ENCODE data around the gene NR6A1.

NR6A1 gene

DNA sequence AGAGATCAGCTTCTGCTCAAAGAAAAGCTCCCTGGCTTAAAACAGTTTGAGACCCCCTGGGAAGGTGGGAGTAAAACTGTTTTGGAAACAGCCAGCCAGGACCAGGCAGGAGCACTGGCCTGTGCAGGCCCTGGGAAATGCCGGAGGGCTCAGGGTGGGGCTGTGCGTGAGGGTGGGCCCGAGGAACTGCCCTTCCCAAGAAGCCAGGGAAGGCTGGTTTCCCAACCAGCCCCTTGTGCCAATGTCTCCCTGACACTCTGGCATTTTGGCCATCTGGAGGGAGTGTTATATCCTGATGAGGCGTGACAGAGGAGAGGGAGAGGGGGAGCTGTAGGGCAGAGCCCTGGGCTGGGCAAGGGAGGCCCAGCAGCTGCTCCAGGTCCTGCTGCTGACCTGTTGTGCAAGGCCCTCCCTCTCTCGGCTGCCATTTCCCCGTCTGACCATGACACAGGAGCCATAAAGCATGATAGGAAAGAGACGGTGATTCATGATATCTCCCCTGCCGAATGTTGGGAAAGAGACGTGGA, 22.0 kb upstream of the NR6A1 start:
- Histone ChIP-seq H3K9ac (ENCODE audit: low read depth, low read length) (no peak overlapping the region), H3K27me3 (ENCODE audit: control insufficient read depth, insufficient read depth, low read length) (no peaks in the 10 kb centered on the region), H3K9me3 (ENCODE audit: control insufficient read depth, insufficient read depth, low read length) (no peaks in the 10 kb centered on the region), H3K4me1 (ENCODE audit: control insufficient read depth, insufficient read depth, low read length) (no peaks in the 10 kb centered on the region), H3K4me3 (ENCODE audit: low read depth, low read length) (no peak overlapping the region), H3K36me3 (ENCODE audit: control insufficient read depth, insufficient read depth, low read length) (no peaks in the 10 kb centered on the region), H3K27ac (ENCODE audit: low read depth, low read length) (peak overlapping the region; percentile 61)

DNA sequence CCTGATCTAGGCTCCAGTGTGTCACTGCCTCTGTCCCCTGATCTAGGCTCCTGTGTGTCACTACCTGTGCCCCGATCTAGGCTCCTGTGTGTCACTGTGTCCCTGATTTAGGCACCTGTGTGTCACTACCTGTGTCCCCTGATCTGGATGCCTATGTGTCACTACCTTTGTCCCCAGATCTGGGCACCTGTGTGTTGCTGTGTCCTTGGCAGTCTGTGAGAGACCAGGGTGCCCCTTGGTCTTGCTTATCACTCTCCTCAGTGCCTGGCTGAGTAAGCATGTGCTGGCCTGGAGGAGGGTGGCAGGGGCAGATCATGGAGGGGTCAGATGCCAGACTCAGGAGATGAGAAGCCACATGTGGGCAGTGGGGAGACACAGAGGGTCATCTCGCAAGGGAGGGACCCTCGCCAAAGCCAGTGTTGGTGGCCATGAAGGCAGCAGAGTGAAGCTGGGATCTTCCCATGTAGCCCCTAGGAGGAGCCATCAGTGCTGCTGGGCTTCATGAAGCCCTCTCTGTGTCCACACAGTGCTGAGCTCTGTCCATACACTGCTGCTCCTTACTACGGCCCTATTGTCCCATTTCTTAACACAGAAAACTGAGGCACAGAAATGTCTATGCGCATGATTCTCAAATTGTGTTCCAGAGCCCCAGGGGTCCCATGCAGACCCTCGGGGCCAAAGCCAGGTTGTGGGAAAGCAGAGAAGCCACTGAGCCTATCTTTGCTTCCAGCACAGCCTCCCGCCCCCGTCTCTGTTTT, 21.3 kb upstream of the NR6A1 start:
- Histone ChIP-seq H3K4me3 (ENCODE audit: low read depth, low read length) (no peak overlapping the region), H3K9me3 (ENCODE audit: control insufficient read depth, insufficient read depth, low read length) (no peaks in the 10 kb centered on the region), H3K27ac (ENCODE audit: low read depth, low read length) (peak overlapping the region; percentile 61), H3K9ac (ENCODE audit: low read depth, low read length) (no peak overlapping the region), H3K27me3 (ENCODE audit: control insufficient read depth, insufficient read depth, low read length) (no peaks in the 10 kb centered on the region), H3K36me3 (ENCODE audit: control insufficient read depth, insufficient read depth, low read length) (no peaks in the 10 kb centered on the region), H3K4me1 (ENCODE audit: control insufficient read depth, insufficient read depth, low read length) (no peaks in the 10 kb centered on the region)

DNA sequence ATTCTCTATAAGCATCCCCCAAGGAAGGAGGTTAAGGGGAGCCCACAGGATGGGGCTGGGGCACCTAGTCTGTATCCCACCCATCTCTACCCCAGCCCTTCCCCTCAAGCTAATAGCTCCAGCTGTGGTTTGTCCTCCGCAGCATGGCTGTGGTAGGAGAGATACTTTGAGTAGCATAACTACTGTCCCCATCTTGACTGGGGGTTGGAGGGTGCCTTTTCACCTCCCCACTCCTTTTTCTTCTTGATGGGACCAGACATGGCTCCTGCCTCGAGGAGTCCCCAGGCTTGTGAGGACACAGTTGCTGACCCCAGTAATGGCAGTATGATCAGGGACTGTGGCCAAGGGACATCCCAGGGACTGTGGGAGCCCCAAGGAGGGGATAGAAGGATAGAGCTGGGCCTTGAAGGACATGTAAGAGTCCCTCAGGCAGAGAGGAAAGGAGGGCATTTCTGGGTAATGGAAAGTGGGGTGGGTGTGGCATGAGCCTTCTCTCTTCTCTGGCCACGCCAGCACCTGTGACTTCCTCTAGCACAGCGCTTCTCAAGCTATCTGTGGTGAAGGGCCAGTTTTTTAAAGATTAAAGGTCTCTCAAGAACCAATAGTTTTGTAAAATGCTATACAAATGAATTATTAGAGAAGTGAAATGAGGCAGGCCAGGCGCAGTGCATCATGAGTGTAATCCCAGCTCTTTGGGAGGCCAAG, 19.8 kb upstream of the NR6A1 start:
- Histone ChIP-seq H3K9me3 (ENCODE audit: control insufficient read depth, insufficient read depth, low read length) (no peaks in the 10 kb centered on the region), H3K27ac (ENCODE audit: low read depth, low read length) (no peak overlapping the region), H3K27me3 (ENCODE audit: control insufficient read depth, insufficient read depth, low read length) (no peaks in the 10 kb centered on the region), H3K4me1 (ENCODE audit: control insufficient read depth, insufficient read depth, low read length) (no peaks in the 10 kb centered on the region), H3K36me3 (ENCODE audit: control insufficient read depth, insufficient read depth, low read length) (no peaks in the 10 kb centered on the region), H3K9ac (ENCODE audit: low read depth, low read length) (no peak overlapping the region), H3K4me3 (ENCODE audit: low read depth, low read length) (no peak overlapping the region)

DNA sequence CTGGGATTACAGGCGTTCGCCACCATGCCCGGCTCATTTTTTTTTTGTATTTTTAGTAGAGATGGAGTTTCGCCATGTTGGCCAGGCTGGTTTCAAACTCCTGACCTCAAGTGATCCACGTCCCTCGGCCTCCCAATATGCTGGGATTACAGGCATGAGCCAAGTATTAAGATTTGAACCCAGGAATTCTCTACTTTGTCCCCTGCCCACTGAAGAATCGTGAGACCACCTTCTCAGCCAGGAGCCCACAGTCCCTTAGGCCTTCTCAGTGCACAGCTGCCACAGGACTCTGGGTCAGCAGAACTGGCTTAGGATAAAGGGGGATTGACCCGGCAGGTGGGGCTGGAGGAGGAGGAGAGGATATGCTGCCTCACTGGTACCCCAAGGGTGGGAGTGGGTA, 19.2 kb upstream of the NR6A1 start:
- Histone ChIP-seq H3K27me3 (ENCODE audit: control insufficient read depth, insufficient read depth, low read length) (no peaks in the 10 kb centered on the region), H3K9me3 (ENCODE audit: control insufficient read depth, insufficient read depth, low read length) (no peaks in the 10 kb centered on the region), H3K4me3 (ENCODE audit: low read depth, low read length) (no peak overlapping the region), H3K4me1 (ENCODE audit: control insufficient read depth, insufficient read depth, low read length) (no peaks in the 10 kb centered on the region), H3K9ac (ENCODE audit: low read depth, low read length) (no peak overlapping the region), H3K27ac (ENCODE audit: low read depth, low read length) (no peak overlapping the region), H3K36me3 (ENCODE audit: control insufficient read depth, insufficient read depth, low read length) (no peaks in the 10 kb centered on the region)

DNA sequence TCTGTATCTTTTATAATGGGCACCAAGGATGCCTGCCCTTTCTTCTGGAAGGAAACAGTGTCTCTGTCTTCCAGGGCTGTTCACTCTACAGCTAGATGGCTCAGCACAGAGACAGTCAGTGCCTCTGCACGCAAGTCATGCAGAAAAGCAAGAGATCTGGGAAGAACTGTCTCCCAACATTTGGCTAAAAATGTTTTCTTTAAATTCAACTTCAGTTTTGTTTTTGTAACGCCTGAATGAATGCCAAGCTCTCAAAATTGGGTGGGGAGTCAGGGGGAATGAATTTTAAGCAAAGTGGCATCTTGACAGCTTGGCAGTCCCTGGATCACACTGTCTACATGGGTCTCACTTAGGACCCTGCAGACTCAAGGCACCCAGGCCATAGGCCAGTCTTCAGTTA, 18.4 kb upstream of the NR6A1 start:
- Histone ChIP-seq H3K9me3 (ENCODE audit: control insufficient read depth, insufficient read depth, low read length) (no peaks in the 10 kb centered on the region), H3K4me3 (ENCODE audit: low read depth, low read length) (no peak overlapping the region), H3K36me3 (ENCODE audit: control insufficient read depth, insufficient read depth, low read length) (no peaks in the 10 kb centered on the region), H3K9ac (ENCODE audit: low read depth, low read length) (no peak overlapping the region), H3K27ac (ENCODE audit: low read depth, low read length) (no peak overlapping the region), H3K4me1 (ENCODE audit: control insufficient read depth, insufficient read depth, low read length) (no peaks in the 10 kb centered on the region), H3K27me3 (ENCODE audit: control insufficient read depth, insufficient read depth, low read length) (no peaks in the 10 kb centered on the region)

DNA sequence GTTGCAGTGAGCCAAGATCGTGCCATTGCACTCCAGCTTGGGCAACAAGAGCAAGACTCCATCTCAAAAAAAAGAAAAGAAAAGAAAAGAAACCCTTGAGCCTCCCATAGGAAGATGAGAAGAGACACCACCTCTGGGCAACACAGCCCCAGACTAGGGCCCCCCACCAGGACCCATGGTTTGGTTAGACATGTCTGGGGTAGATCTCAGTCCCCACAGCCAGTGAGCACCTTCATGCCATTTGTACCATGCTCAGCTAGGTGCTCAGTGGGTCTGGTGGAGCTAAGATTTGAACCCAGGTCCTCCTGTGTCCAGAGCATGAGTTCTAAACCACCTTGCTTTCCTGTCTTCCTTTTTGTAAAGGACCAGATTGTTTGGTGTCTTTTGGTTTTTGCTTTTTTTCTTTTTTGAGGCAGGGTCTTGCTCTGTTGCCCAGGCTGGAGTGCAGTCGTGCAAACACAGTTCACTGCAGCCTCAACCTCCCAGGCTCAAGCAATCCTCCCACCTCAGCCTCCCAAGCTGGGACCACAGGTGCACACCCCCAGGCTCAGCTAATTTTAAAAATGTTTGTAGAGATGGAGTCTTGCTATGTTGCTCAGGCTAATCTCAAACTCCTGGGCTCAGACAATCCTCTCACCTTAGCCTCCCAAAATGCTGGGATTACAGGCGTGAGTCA, 17.6 kb upstream of the NR6A1 start:
- H3K4me1 ChIP-seq (ENCODE audit: control insufficient read depth, insufficient read depth, low read length) = no peaks in the 10 kb centered on the region
- H3K9ac ChIP-seq (ENCODE audit: low read depth, low read length) = no peak overlapping the region
- H3K27ac ChIP-seq (ENCODE audit: low read depth, low read length) = no peak overlapping the region
- no peaks in the 10 kb centered on the region for H3K27me3 ChIP-seq (ENCODE audit: control insufficient read depth, insufficient read depth, low read length)
- no peak overlapping the region for H3K4me3 ChIP-seq (ENCODE audit: low read depth, low read length)
- no peaks in the 10 kb centered on the region for H3K36me3 ChIP-seq (ENCODE audit: control insufficient read depth, insufficient read depth, low read length)
- H3K9me3 ChIP-seq (ENCODE audit: control insufficient read depth, insufficient read depth, low read length) = no peaks in the 10 kb centered on the region

DNA sequence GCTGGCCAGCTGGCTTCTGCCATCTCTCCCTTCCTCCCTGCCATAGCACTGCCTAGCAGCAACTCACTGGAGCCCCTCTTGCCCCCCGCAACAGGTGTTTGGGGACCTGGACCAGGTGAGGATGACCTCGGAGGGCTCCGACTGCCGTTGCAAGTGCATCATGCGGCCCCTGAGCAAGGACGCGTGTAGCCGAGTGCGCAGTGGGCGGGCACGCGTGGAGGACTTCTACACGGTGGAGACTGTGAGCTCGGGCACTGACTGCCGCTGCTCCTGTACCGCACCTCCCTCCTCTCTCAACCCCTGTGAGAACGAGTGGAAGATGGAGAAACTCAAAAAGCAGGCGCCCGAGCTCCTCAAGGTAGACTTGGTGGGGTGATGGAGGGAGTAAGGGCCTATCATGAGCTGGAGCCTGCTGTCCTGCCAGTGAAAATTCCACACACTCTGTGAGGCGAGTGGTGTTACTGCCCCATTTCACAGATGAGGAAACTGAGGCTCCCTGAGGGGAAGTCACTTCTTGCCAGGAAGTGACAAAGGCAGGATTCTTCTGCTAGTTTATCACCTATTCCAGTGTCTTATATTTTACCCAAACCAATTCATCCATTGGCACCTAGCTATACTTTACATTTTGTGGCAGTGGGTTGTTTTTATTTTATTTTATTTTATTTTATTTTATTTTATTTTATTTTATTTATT, 15.9 kb upstream of the NR6A1 start:
- Histone ChIP-seq H3K4me3 (ENCODE audit: low read depth, low read length) (no peak overlapping the region), H3K9ac (ENCODE audit: low read depth, low read length) (no peak overlapping the region), H3K36me3 (ENCODE audit: control insufficient read depth, insufficient read depth, low read length) (no peaks in the 10 kb centered on the region), H3K27ac (ENCODE audit: low read depth, low read length) (no peak overlapping the region), H3K9me3 (ENCODE audit: control insufficient read depth, insufficient read depth, low read length) (no peaks in the 10 kb centered on the region), H3K27me3 (ENCODE audit: control insufficient read depth, insufficient read depth, low read length) (no peaks in the 10 kb centered on the region), H3K4me1 (ENCODE audit: control insufficient read depth, insufficient read depth, low read length) (no peaks in the 10 kb centered on the region)

DNA sequence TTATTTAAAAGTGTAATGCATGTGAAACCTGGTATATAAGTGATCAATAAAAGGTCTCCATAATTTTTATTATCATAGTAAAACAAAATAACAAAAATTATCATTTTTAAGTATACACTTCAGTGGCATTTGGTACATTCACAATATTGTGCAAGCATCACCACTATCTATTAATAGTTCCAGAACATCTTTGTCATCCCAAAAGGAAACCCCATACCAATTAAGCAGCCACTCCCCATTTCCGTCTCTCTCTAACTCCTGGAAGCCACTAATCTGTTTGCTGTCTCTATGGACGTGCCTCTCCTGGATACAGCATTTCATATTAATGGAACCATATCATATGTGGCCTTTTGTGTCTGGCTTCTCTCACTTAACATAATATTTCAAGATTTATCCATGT, 13.4 kb upstream of the NR6A1 start:
- peaks cover 7% of the 10 kb centered on the region for H3K4me1 ChIP-seq (ENCODE audit: control insufficient read depth, insufficient read depth, low read length)
- no peak overlapping the region for H3K27ac ChIP-seq (ENCODE audit: low read depth, low read length)
- H3K9ac ChIP-seq (ENCODE audit: low read depth, low read length) = no peak overlapping the region
- no peaks in the 10 kb centered on the region for H3K36me3 ChIP-seq (ENCODE audit: control insufficient read depth, insufficient read depth, low read length)
- no peaks in the 10 kb centered on the region for H3K27me3 ChIP-seq (ENCODE audit: control insufficient read depth, insufficient read depth, low read length)
- H3K9me3 ChIP-seq (ENCODE audit: control insufficient read depth, insufficient read depth, low read length) = no peaks in the 10 kb centered on the region
- H3K4me3 ChIP-seq (ENCODE audit: low read depth, low read length) = no peak overlapping the region

DNA sequence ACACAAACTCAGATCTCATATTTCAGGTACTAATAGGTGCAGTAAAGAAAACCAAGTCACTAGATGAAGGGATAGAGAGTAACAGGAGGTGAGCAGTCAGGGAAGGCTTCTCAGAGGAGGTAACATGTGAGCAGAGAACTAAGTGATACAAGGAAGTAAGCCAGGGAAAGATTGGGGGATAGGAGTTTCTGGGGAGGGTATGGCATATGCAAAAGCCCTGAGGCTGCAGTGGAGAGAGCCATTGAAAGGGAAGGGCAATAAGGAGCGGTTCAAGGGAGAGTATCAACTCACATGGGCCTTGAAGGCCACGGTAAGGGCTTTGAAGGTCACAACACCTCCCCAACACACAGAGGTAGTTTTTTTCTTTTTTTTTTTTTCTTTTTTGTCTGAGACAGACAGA, 12.7 kb upstream of the NR6A1 start:
- Histone ChIP-seq H3K27me3 (ENCODE audit: control insufficient read depth, insufficient read depth, low read length) (no peaks in the 10 kb centered on the region), H3K27ac (ENCODE audit: low read depth, low read length) (no peak overlapping the region), H3K9ac (ENCODE audit: low read depth, low read length) (no peak overlapping the region), H3K4me1 (ENCODE audit: control insufficient read depth, insufficient read depth, low read length) (peaks cover 11% of the 10 kb centered on the region), H3K36me3 (ENCODE audit: control insufficient read depth, insufficient read depth, low read length) (no peaks in the 10 kb centered on the region), H3K4me3 (ENCODE audit: low read depth, low read length) (no peak overlapping the region), H3K9me3 (ENCODE audit: control insufficient read depth, insufficient read depth, low read length) (no peaks in the 10 kb centered on the region)

DNA sequence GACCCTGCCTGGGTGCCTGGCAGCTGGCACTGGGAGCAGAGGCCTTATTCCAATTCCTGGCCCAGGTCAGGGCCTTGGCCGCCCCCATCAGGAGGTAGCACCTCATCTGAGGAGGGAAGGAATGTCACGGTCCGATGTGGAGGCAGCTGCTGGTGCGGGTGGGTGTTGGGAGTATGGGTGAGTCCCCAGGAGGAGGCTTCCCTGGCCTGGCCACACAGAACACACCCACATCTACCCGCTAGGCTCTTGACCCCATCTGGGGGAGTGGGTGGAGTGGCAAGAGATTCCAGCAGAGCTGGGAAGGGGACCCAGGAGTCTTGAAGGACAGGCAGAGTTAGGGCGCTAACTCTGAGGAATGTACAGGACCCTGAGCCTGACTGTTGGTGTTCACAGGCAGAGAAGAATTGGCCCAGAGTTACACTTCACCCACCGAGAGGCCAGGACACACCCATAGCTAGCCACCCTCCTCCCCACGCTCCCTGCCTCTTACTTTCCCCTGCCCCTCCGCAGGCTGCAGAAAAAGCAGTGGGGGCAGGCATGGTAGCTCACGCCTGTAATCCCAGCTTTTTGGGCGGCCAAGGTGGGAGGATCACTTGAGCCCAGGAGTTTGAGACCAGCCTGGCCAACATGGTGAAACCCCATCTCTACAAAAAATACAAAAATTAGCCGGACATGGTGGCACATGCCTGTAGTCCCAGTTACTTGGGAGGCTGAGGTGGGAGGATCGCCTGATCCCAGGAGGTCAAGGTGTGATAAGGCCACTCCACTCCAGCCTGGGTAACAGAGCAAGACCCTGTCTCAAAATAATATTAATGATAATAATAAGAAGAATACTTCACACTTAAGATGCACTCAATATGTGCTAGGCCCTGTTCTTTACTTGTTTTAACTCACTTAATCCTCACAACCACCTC, 11.8 kb upstream of the NR6A1 start:
- no peak overlapping the region for H3K27ac ChIP-seq (ENCODE audit: low read depth, low read length)
- no peak overlapping the region for H3K4me3 ChIP-seq (ENCODE audit: low read depth, low read length)
- no peaks in the 10 kb centered on the region for H3K27me3 ChIP-seq (ENCODE audit: control insufficient read depth, insufficient read depth, low read length)
- no peaks in the 10 kb centered on the region for H3K9me3 ChIP-seq (ENCODE audit: control insufficient read depth, insufficient read depth, low read length)
- H3K36me3 ChIP-seq (ENCODE audit: control insufficient read depth, insufficient read depth, low read length) = no peaks in the 10 kb centered on the region
- no peak overlapping the region for H3K9ac ChIP-seq (ENCODE audit: low read depth, low read length)
- peaks cover 13% of the 10 kb centered on the region for H3K4me1 ChIP-seq (ENCODE audit: control insufficient read depth, insufficient read depth, low read length)

Measured in HUES48 (cell line).